ENCODE results near the gene LRCOL1.

DNA sequence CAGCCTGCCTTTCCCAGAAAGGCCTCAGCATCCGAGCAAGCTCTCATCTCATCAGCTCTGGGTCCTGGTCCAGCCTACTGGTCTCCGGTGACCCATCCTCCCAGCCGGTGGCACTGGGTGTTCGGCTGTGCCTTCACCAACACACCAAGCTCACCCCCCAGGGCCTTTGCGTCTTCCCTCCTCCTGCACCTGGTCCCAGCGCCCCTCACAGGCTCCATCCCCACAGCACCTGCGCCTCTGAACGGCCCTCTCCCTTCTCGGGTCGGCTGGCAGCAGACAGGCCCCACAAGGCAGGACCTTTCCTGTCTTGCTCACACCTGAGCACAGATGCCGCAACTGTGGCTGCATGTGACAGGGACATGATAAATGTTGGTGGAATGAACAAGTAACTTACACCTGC lies 21.3 kb upstream of the LRCOL1 start:
- TF ChIP-seq, protein P1, sequence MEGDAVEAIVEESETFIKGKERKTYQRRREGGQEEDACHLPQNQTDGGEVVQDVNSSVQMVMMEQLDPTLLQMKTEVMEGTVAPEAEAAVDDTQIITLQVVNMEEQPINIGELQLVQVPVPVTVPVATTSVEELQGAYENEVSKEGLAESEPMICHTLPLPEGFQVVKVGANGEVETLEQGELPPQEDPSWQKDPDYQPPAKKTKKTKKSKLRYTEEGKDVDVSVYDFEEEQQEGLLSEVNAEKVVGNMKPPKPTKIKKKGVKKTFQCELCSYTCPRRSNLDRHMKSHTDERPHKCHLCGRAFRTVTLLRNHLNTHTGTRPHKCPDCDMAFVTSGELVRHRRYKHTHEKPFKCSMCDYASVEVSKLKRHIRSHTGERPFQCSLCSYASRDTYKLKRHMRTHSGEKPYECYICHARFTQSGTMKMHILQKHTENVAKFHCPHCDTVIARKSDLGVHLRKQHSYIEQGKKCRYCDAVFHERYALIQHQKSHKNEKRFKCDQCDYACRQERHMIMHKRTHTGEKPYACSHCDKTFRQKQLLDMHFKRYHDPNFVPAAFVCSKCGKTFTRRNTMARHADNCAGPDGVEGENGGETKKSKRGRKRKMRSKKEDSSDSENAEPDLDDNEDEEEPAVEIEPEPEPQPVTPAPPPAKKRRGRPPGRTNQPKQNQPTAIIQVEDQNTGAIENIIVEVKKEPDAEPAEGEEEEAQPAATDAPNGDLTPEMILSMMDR (IDR thresholded peaks at IDR 0.05; ENCODE audit: low read length) = no peak
- no peak for TF ChIP-seq EZH2 (IDR thresholded peaks at IDR 0.05; ENCODE audit: borderline replicate concordance, low read length)
